ENCODE data around the gene DNAJC5.
"Not testable (repeated sequence)": the region's sequence is repeated elsewhere in the genome, so short reads cannot be mapped to it uniquely, and the experiment has no call there.

Gene DNAJC5

DNA sequence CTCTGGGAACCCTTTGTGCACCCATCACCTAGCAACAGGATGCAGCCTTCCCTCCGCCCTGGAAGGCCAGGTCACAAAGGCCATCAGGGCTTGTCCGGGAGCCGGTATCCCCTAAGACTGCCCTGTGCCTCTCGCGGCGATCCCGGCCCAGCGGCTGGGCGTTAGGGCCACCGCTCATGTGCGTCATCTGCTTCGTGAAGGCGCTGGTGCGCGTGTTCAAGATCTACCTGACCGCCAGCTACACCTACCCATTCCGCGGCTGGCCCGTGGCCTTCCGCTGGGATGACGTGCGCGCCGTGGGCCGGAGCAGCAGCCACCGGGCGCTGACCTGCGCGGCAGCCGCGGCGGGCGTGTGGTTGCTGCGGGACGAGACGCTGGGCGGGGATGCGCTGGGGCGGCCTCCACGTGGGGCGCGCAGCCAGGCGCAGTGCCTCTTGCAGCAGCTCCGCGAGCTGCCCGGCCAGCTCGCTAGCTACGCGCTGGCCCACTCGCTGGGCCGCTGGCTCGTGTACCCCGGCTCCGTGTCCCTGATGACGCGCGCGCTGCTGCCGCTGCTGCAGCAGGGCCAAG, 33.5 kb upstream of the DNAJC5 start, which contains the start of gene ABHD16B:
Gene ABHD16B, plus strand, starts transcription at position 134 of the 570 bp plus-strand sequence. Its CDS starts 43 bp downstream, at position 177.
- Histone ChIP-seq H3K9me3 (ENCODE audit: control insufficient read depth in 2 of 2, low read length in 2 of 2) (no peaks in the 10 kb centered on the region), H3K36me3 (ENCODE audit: control insufficient read depth in 2 of 2, insufficient read depth in 2 of 2, low read length in 2 of 2) (peaks cover 5 to 11% of the 10 kb centered on the region in 2 donors), H3K4me3 (ENCODE audit: low read length in 2 of 2) (no peak within 1 kb of the TSS), H3K27ac (ENCODE audit: low read depth in 2 of 2, low read length in 2 of 2) (no peak within 1 kb of the TSS), H3K4me1 (ENCODE audit: control insufficient read depth in 2 of 2, insufficient read depth in 2 of 2, low read length in 2 of 2) (peaks cover 30% of the 10 kb centered on the region in 2 donors), H3K27me3 (ENCODE audit: control insufficient read depth in 2 of 2, insufficient read depth in 2 of 2, low read length in 2 of 2) (peaks cover 6 to 11% of the 10 kb centered on the region in 2 donors), H3K9ac (ENCODE audit: low read depth in 1 of 2, low read length in 2 of 2) (no peak within 1 kb of the TSS)

DNA sequence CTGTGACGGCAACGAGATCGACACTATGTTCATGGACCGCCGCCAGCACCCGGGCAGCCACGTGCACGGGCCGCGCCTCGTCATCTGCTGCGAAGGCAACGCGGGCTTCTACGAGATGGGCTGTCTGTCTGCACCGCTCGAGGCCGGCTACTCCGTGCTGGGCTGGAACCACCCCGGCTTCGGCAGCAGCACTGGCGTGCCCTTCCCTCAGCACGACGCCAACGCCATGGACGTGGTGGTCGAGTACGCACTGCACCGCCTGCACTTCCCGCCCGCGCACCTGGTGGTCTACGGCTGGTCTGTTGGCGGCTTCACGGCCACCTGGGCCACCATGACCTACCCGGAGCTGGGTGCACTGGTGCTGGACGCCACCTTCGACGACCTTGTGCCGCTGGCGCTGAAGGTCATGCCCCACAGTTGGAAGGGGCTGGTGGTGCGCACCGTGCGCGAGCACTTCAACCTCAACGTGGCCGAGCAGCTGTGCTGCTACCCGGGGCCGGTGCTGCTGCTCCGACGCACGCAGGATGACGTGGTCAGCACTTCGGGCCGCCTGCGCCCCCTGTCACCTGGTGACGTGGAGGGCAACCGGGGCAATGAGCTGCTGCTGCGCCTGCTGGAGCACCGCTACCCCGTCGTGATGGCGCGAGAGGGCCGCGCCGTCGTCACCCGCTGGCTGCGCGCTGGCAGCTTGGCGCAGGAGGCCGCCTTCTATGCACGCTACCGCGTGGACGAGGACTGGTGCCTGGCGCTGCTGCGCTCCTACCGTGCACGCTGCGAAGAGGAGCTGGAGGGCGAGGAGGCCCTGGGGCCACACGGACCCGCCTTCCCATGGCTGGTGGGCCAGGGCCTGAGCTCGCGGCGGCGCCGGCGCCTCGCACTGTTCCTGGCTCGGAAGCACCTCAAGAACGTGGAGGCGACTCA, 32.7 kb upstream of the DNAJC5 start:
- peaks cover 5 to 11% of the 10 kb centered on the region in 2 donors for H3K36me3 ChIP-seq (ENCODE audit: control insufficient read depth in 2 of 2, insufficient read depth in 2 of 2, low read length in 2 of 2)
- no peaks in the 10 kb centered on the region for H3K9me3 ChIP-seq (ENCODE audit: control insufficient read depth in 2 of 2, low read length in 2 of 2)
- no peak overlapping the region for H3K27ac ChIP-seq (ENCODE audit: low read depth in 2 of 2, low read length in 2 of 2)
- H3K9ac ChIP-seq (ENCODE audit: low read depth in 1 of 2, low read length in 2 of 2) = no peak overlapping the region
- no peak overlapping the region for H3K4me3 ChIP-seq (ENCODE audit: low read length in 2 of 2)
- peaks cover 6 to 8% of the 10 kb centered on the region in 2 donors for H3K27me3 ChIP-seq (ENCODE audit: control insufficient read depth in 2 of 2, insufficient read depth in 2 of 2, low read length in 2 of 2)
- peaks cover 30% of the 10 kb centered on the region in 2 donors for H3K4me1 ChIP-seq (ENCODE audit: control insufficient read depth in 2 of 2, insufficient read depth in 2 of 2, low read length in 2 of 2)

DNA sequence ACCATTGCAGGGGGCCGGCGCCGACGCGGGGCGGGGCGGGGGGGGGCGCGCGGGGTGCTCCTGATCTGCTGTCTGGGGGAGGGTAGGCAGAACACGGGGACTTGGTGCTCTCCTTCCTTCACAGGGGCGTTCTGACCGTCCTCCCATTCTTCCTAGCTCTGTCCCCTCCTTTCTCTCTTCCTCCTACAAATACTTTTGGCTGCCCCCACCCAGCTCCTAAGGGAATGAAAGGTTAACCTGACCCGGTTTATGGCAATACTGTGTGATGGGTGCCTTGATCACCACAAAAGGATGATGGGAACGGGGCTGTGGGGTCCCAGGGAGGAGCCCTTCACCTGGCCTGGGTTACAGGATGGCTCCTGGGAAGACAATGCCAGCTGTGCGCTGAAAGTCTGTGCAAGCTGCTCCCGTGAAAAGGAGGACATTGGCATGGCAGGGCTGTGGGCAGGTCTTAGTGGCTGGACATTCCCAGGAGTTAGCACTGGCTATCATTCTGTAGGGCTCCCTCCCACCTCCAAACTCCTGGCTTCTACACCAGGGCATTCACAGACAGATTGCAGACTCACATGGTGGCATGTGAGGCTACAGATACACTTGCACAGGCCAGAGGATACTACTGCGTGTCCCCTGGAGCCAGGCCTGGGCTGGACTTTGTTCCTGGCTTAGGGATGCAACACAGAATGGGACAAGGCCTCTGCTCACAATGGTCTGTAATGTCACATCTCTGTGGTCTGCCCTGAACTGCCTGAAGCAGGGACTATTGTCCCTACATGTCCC, 31.7 kb upstream of the DNAJC5 start:
- Histone ChIP-seq H3K9ac (ENCODE audit: low read depth in 1 of 2, low read length in 2 of 2) (peak overlapping the region; percentile 78 to 94), H3K27me3 (ENCODE audit: control insufficient read depth in 2 of 2, insufficient read depth in 2 of 2, low read length in 2 of 2) (peaks cover 2% of the 10 kb centered on the region in 2 donors), H3K4me1 (ENCODE audit: control insufficient read depth in 2 of 2, insufficient read depth in 2 of 2, low read length in 2 of 2) (peaks cover 23 to 26% of the 10 kb centered on the region in 2 donors), H3K9me3 (ENCODE audit: control insufficient read depth in 2 of 2, low read length in 2 of 2) (no peaks in the 10 kb centered on the region), H3K4me3 (ENCODE audit: low read length in 2 of 2) (peak overlapping the region; percentile 88 to 89), H3K36me3 (ENCODE audit: control insufficient read depth in 2 of 2, insufficient read depth in 2 of 2, low read length in 2 of 2) (peaks cover 5 to 11% of the 10 kb centered on the region in 2 donors), H3K27ac (ENCODE audit: low read depth in 2 of 2, low read length in 2 of 2) (peak overlapping the region; percentile 93 to 95)

DNA sequence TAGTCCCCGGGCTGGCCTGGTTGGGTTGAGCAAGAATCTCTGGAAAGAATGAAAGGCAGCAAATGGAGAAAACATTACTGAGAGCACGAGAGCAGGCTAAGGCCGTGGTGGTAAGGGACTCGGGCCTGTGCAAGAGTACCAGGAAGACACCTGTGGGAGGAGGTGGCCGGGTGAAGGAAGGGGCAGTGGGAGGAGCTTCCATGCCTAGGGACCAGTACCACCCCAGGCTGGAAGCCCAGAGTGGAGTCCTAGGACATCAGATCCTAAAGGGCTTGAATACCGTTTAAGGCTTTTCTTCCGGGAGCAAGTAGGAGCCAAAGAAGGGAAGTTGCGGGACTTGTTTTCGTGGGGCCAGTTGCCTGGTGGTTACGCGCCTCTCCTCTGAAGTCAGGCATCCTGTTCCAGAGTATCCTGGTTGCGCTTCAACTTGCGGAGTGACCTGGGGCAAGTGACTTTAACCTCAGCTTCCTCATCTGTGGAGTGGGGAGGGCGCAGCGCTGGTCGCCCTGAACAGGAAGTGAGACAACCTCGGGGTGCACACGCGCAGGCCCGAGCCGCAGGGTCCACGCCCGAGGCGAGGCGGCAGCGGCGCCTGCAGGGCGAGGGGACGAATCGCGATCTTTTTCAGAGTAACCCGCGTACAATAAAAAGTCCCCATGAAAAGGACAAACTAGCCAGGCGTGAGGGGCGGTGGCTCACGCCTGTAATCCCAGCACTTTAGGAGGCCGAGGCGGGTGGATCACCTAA, 31.0 kb upstream of the DNAJC5 start:
- H3K9me3 ChIP-seq (ENCODE audit: control insufficient read depth in 2 of 2, low read length in 2 of 2) = no peaks in the 10 kb centered on the region
- H3K27ac ChIP-seq (ENCODE audit: low read depth in 2 of 2, low read length in 2 of 2) = peak overlapping the region; percentile 93 to 95
- H3K4me1 ChIP-seq (ENCODE audit: control insufficient read depth in 2 of 2, insufficient read depth in 2 of 2, low read length in 2 of 2) = peaks cover 17 to 21% of the 10 kb centered on the region in 2 donors
- H3K36me3 ChIP-seq (ENCODE audit: control insufficient read depth in 2 of 2, insufficient read depth in 2 of 2, low read length in 2 of 2) = peaks cover 11 to 14% of the 10 kb centered on the region in 2 donors
- peak overlapping the region; percentile 94 for H3K9ac ChIP-seq (ENCODE audit: low read depth in 1 of 2, low read length in 2 of 2)
- no peaks in the 10 kb centered on the region for H3K27me3 ChIP-seq (ENCODE audit: control insufficient read depth in 2 of 2, insufficient read depth in 2 of 2, low read length in 2 of 2)
- H3K4me3 ChIP-seq (ENCODE audit: low read length in 2 of 2) = peak overlapping the region; percentile 88 to 89

DNA sequence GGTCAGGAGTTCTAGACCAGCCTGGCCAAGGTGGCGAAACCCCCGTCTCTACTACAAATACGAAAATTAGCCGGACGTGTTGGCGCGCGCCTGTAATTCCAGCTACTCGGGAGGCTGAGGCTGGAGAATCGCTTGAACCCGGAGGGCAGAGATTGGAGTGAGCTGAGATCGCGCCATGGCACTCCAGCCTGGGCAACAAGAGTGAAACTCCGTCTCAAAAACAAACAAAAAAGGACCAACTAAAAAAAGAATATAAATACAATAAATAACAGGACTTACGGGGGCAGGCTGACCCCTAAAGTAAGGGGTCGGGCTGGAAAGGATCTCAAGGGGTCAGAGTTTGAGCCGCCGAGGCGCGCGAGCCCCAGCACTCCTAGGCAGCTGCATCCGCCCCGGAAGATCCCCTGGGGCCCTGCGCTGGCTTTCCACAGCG, 30.4 kb upstream of the DNAJC5 start:
- H3K9me3 ChIP-seq (ENCODE audit: control insufficient read depth in 2 of 2, low read length in 2 of 2) = no peaks in the 10 kb centered on the region
- H3K4me3 ChIP-seq (ENCODE audit: low read length in 2 of 2) = peak overlapping the region; percentile 88 to 89
- H3K36me3 ChIP-seq (ENCODE audit: control insufficient read depth in 2 of 2, insufficient read depth in 2 of 2, low read length in 2 of 2) = peaks cover 16 to 20% of the 10 kb centered on the region in 2 donors
- peaks cover 16 to 17% of the 10 kb centered on the region in 2 donors for H3K4me1 ChIP-seq (ENCODE audit: control insufficient read depth in 2 of 2, insufficient read depth in 2 of 2, low read length in 2 of 2)
- H3K27me3 ChIP-seq (ENCODE audit: control insufficient read depth in 2 of 2, insufficient read depth in 2 of 2, low read length in 2 of 2) = no peaks in the 10 kb centered on the region
- H3K9ac ChIP-seq (ENCODE audit: low read depth in 1 of 2, low read length in 2 of 2) = peak overlapping the region; percentile 94
- H3K27ac ChIP-seq (ENCODE audit: low read depth in 2 of 2, low read length in 2 of 2) = peak overlapping the region; percentile 93 to 95

DNA sequence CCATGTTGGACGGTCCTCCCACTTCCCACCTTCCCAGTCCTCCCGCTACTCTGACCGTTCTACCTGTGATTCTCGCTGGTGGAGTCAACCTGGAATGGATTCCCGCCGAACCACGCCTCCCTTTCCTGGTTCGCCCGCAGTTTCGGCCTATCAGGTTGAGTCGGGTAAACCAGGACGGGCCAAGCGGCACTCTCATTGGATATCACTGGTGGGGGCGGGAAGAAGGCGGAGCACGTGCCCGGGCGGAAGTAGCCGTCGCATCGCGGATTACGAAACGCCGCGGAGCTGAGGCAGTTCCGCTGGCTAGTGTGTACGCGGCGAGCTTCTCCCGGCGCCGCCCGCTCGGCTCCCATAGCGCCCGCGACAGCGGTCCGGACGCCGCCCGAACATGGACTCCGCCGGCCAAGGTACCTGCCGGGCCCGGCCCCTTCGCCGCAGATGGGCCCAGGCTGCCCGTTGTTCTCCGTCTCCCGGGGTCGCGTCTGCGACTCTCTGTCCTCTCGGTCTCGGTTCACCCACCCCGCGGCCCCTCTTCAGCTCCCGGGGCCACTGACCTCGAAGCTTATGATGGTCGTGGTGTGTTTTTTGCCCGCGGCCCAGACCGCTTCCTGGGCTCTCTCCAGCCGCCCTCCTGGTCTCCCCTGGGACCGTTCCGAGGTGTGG, 29.8 kb upstream of the DNAJC5 start, which contains the start of gene TPD52L2:
Gene TPD52L2, plus strand, starts transcription at position 293 of the 663 bp plus-strand sequence. Its CDS starts 96 bp downstream, at position 389.
- Histone ChIP-seq H3K4me1 (ENCODE audit: control insufficient read depth in 2 of 2, insufficient read depth in 2 of 2, low read length in 2 of 2) (peaks cover 16 to 17% of the 10 kb centered on the region in 2 donors), H3K36me3 (ENCODE audit: control insufficient read depth in 2 of 2, insufficient read depth in 2 of 2, low read length in 2 of 2) (peaks cover 19 to 24% of the 10 kb centered on the region in 2 donors), H3K27me3 (ENCODE audit: control insufficient read depth in 2 of 2, insufficient read depth in 2 of 2, low read length in 2 of 2) (no peaks in the 10 kb centered on the region), H3K9ac (ENCODE audit: low read depth in 1 of 2, low read length in 2 of 2) (peak within 1 kb of the TSS; percentile 94), H3K27ac (ENCODE audit: low read depth in 2 of 2, low read length in 2 of 2) (peak within 1 kb of the TSS; percentile 94 to 95), H3K4me3 (ENCODE audit: low read length in 2 of 2) (peak within 1 kb of the TSS; percentile 88 to 89), H3K9me3 (ENCODE audit: control insufficient read depth in 2 of 2, low read length in 2 of 2) (no peaks in the 10 kb centered on the region)

DNA sequence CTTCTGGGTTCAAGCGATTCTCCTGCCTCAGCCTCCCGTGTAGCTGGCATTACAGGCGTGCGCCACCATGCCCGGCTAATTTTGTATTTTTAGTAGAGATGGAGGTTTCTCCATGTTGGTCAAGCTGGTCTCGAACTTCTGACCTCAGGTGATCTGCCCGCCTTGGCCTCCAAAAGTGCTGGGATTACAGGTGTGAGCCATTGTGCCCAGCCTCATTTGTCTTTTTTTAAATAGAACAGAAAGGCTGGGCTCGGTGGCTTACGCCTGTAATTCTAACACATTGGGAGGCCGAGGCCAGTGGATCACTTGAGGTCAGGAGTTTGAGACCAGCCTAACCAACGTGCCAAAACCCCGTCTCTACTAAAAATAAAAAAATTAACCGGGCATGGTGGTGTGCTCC, 27.9 kb upstream of the DNAJC5 start:
- H3K9ac ChIP-seq (ENCODE audit: low read depth in 1 of 2, low read length in 2 of 2); H3K27ac ChIP-seq (ENCODE audit: low read depth in 2 of 2, low read length in 2 of 2); H3K27me3 ChIP-seq (ENCODE audit: control insufficient read depth in 2 of 2, insufficient read depth in 2 of 2, low read length in 2 of 2); H3K4me3 ChIP-seq (ENCODE audit: low read length in 2 of 2); H3K9me3 ChIP-seq (ENCODE audit: control insufficient read depth in 2 of 2, low read length in 2 of 2): not testable (repeated sequence)
- Histone ChIP-seq H3K36me3 (ENCODE audit: control insufficient read depth in 2 of 2, insufficient read depth in 2 of 2, low read length in 2 of 2) (peaks cover 19 to 26% of the 10 kb centered on the region in 2 donors), H3K4me1 (ENCODE audit: control insufficient read depth in 2 of 2, insufficient read depth in 2 of 2, low read length in 2 of 2) (peaks cover 16 to 17% of the 10 kb centered on the region in 2 donors)

DNA sequence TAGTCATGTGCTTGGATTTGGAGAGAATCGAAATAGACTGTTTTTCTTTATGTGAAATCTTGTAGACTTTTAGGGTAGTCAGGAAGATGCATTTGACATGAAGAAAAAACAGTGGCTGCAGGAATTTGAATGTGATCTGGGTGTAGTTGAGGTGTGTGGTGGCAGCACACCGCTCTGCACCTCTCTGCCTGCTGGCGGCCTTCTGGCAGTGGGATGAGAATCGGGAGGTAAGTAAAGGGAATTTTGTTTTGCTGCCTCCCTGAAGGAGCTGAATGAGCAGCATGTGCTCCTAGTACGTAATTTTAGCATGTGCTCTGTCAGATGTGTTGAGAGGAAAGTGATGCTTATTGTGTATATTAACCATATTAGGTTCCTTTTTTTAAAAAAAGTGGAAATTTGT, 26.7 kb upstream of the DNAJC5 start:
- Histone ChIP-seq H3K27me3 (ENCODE audit: control insufficient read depth in 2 of 2, insufficient read depth in 2 of 2, low read length in 2 of 2) (no peaks in the 10 kb centered on the region), H3K9ac (ENCODE audit: low read depth in 1 of 2, low read length in 2 of 2) (no peak overlapping the region), H3K4me1 (ENCODE audit: control insufficient read depth in 2 of 2, insufficient read depth in 2 of 2, low read length in 2 of 2) (peaks cover 15 to 16% of the 10 kb centered on the region in 2 donors), H3K27ac (ENCODE audit: low read depth in 2 of 2, low read length in 2 of 2) (no peak overlapping the region), H3K4me3 (ENCODE audit: low read length in 2 of 2) (no peak overlapping the region), H3K36me3 (ENCODE audit: control insufficient read depth in 2 of 2, insufficient read depth in 2 of 2, low read length in 2 of 2) (peaks cover 18 to 21% of the 10 kb centered on the region in 2 donors), H3K9me3 (ENCODE audit: control insufficient read depth in 2 of 2, low read length in 2 of 2) (no peaks in the 10 kb centered on the region)

DNA sequence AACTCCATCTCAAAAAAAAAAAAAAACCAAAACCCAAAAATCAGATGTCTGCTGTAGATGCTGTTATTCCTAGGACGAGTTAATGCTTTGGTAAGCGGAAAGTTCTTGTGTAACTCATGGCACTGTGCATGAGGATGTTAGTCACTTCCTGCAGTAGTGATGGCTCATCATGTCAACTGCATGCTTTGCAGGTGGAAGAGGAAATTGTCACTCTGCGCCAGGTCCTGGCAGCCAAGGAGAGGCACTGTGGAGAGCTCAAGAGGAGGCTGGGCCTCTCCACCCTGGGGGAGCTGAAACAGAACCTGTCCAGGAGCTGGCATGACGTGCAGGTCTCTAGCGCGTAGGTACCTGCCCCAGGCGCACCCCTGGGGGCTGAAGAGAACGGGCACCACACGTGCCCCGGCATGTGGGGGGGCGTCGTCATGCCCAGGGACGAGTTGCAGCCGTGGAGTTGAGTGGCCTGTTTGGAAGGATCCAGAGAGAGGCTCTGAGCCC, 21.4 kb upstream of the DNAJC5 start:
- no peak overlapping the region for H3K4me3 ChIP-seq (ENCODE audit: low read length in 2 of 2)
- no peak overlapping the region for H3K9ac ChIP-seq (ENCODE audit: low read depth in 1 of 2, low read length in 2 of 2)
- peak overlapping the region in 1 of 2 donors; percentile 37 for H3K27ac ChIP-seq (ENCODE audit: low read depth in 2 of 2, low read length in 2 of 2)
- H3K4me1 ChIP-seq (ENCODE audit: control insufficient read depth in 2 of 2, insufficient read depth in 2 of 2, low read length in 2 of 2) = no peaks in the 10 kb centered on the region
- peaks cover 54 to 61% of the 10 kb centered on the region in 2 donors for H3K36me3 ChIP-seq (ENCODE audit: control insufficient read depth in 2 of 2, insufficient read depth in 2 of 2, low read length in 2 of 2)
- H3K9me3 ChIP-seq (ENCODE audit: control insufficient read depth in 2 of 2, low read length in 2 of 2) = no peaks in the 10 kb centered on the region
- H3K27me3 ChIP-seq (ENCODE audit: control insufficient read depth in 2 of 2, insufficient read depth in 2 of 2, low read length in 2 of 2) = no peaks in the 10 kb centered on the region

All from mucosa of rectum (tissue), 2 donors.